Measurements from ENCODE around the gene HELZ.
"Not testable (repeated sequence)": the region's sequence is repeated elsewhere in the genome, so short reads cannot be mapped to it uniquely, and the experiment has no call there.

The HELZ gene

GRCh38 chr17:67113486-67113885 lies 131.5 kb downstream of the HELZ start:
- DNase-seq (ENCODE audit: low spot score) = no peak

GRCh38 chr17:67111808-67112207 lies 133.2 kb downstream of the HELZ start:
- DNase-seq (ENCODE audit: low spot score) = no peak

- DNase-seq (ENCODE audit: low spot score) = no peak
These were observed 133.7 kb downstream of the HELZ start for GRCh38 chr17:67111327-67111726.

- no peak for DNase-seq (ENCODE audit: low spot score)
These were observed 134.4 kb downstream of the HELZ start for GRCh38 chr17:67110619-67111018.

GRCh38 chr17:67109111-67109510 lies 135.9 kb downstream of the HELZ start:
- no peak for DNase-seq (ENCODE audit: low spot score)

- DNase-seq (ENCODE audit: low spot score) = no peak
These were observed 136.9 kb downstream of the HELZ start for GRCh38 chr17:67107811-67108775.

- DNase-seq (ENCODE audit: low spot score) = no peak
These were observed 137.8 kb downstream of the HELZ start for GRCh38 chr17:67107171-67107570.

GRCh38 chr17:67105213-67105612 lies 139.8 kb downstream of the HELZ start:
- no peak for DNase-seq (ENCODE audit: low spot score)

- not testable (repeated sequence) for DNase-seq (ENCODE audit: low spot score)
These were observed 140.4 kb downstream of the HELZ start for GRCh38 chr17:67104641-67105040.

- DNase-seq (ENCODE audit: low spot score) = no peak
These were observed 147.0 kb downstream of the HELZ start for GRCh38 chr17:67098006-67098405.

- no peak for DNase-seq (ENCODE audit: low spot score)
These were observed 148.4 kb downstream of the HELZ start for GRCh38 chr17:67096609-67097008.

GRCh38 chr17:67095803-67096202 lies 149.2 kb downstream of the HELZ start:
- no peak for DNase-seq (ENCODE audit: low spot score)

GRCh38 chr17:67095291-67095690 lies 149.7 kb downstream of the HELZ start:
- not testable (repeated sequence) for DNase-seq (ENCODE audit: low spot score)

- DNase-seq (ENCODE audit: low spot score) = no peak
These were observed 151.6 kb downstream of the HELZ start for GRCh38 chr17:67093348-67093747.

GRCh38 chr17:67092710-67093109 lies 152.3 kb downstream of the HELZ start:
- DNase-seq (ENCODE audit: low spot score) = not testable (repeated sequence)

- no peak for DNase-seq (ENCODE audit: low spot score)
These were observed 152.7 kb downstream of the HELZ start for GRCh38 chr17:67092291-67092690.

- DNase-seq (ENCODE audit: low spot score) = no peak
These were observed 154.7 kb downstream of the HELZ start for GRCh38 chr17:67090341-67090740.

GRCh38 chr17:67088639-67089038 lies 156.4 kb downstream of the HELZ start:
- DNase-seq (ENCODE audit: low spot score) = no peak

- DNase-seq (ENCODE audit: low spot score) = no peak
These were observed 159.6 kb downstream of the HELZ start for GRCh38 chr17:67085406-67085805.

GRCh38 chr17:67082107-67082506 lies 162.9 kb downstream of the HELZ start:
- DNase-seq (ENCODE audit: low spot score) = no peak

GRCh38 chr17:67080804-67081203 lies 164.2 kb downstream of the HELZ start:
- no peak for DNase-seq (ENCODE audit: low spot score)

- DNase-seq (ENCODE audit: low spot score) = no peak
These were observed 165.5 kb downstream of the HELZ start for GRCh38 chr17:67079491-67079890.

GRCh38 chr17:67078292-67078691 lies 166.7 kb downstream of the HELZ start:
- DNase-seq (ENCODE audit: low spot score) = no peak

- DNase-seq (ENCODE audit: low spot score) = no peak
These were observed 168.7 kb downstream of the HELZ start for GRCh38 chr17:67076290-67076689.

Data from LoVo (cell line).